Osteoblast (primary cell): ENCODE data around the gene STK32B. TPM values are rescaled to one million over a fixed set of nuclear protein-coding genes. Genes with fewer than 3 reads are reported as not detected.

Source experiments
- DNase-seq: peaks from one replicate; pipeline ENCODE4 v3.0.0; 2011; ENCODE audit warnings: low spot score, mixed read lengths; ENCODE audit not compliant: insufficient read length; ENCODE audit errors: missing footprints
- H2AFZ ChIP-seq: 2 replicates; pipeline ENCODE4 v1.6.0; 2011; ENCODE audit warnings: mild to moderate bottlenecking, low read length
- H3K27ac ChIP-seq: 2 replicates; pipeline ENCODE4 v1.5.1; 2011; ENCODE audit warnings: mild to moderate bottlenecking, low read depth, low read length, moderate library complexity
- H3K27me3 ChIP-seq: 2 replicates; pipeline ENCODE4 v1.6.0; 2012; ENCODE audit warnings: mild to moderate bottlenecking, control low read depth, inconsistent platforms, low read length, moderate library complexity; ENCODE audit not compliant: insufficient read depth
- H3K36me3 ChIP-seq: 2 replicates; pipeline ENCODE4 v1.5.1; 2011; ENCODE audit warnings: mild to moderate bottlenecking, low read length, control low read depth, moderate library complexity; ENCODE audit not compliant: insufficient read depth
- H3K4me1 ChIP-seq: 2 replicates; pipeline ENCODE4 v1.5.1; 2011; ENCODE audit warnings: mild to moderate bottlenecking, low read length, control low read depth, moderate library complexity; ENCODE audit not compliant: insufficient read depth
- H3K4me2 ChIP-seq: 2 replicates; pipeline ENCODE4 v1.6.0; 2011; ENCODE audit warnings: mild to moderate bottlenecking, low read length; ENCODE audit not compliant: insufficient read depth
- H3K4me3 ChIP-seq: fragments of 200-600 bp; sonication (generic); 3 replicates; pipeline ENCODE4 v1.5.1; 2012; ENCODE audit warnings: mild to moderate bottlenecking, low read length, inconsistent platforms; ENCODE audit not compliant: insufficient read depth
- H3K79me2 ChIP-seq: 2 replicates; pipeline ENCODE4 v1.6.0; 2012; ENCODE audit warnings: mild to moderate bottlenecking, low read length, control low read depth, inconsistent platforms; ENCODE audit not compliant: insufficient read depth
- H3K9me3 ChIP-seq: 2 replicates; pipeline ENCODE4 v1.5.1; 2011; ENCODE audit warnings: low read depth, low read length, control low read depth
- H4K20me1 ChIP-seq: 2 replicates; pipeline ENCODE4 v1.6.0; 2012; ENCODE audit warnings: mild to moderate bottlenecking, low read length, control low read depth; ENCODE audit not compliant: insufficient read depth
- total RNA-seq: library from RNA; depleted of rRNA; stranded (reverse); fragments of >200 nt; gene quantifications from 2 replicates; pipeline ENCODE4 v1.2.3, GENCODE V29; 2012
- TF ChIP-seq, protein P1 (sequence below): IDR thresholded peaks from 2 replicates; pipeline ENCODE4 v1.5.1; 2011; ENCODE audit warnings: mild to moderate bottlenecking, low read depth, low read length, moderate library complexity; ENCODE audit errors: extremely low read depth

Gene STK32B
- total RNA-seq, 1 donor: 1.1 TPM

DNA sequence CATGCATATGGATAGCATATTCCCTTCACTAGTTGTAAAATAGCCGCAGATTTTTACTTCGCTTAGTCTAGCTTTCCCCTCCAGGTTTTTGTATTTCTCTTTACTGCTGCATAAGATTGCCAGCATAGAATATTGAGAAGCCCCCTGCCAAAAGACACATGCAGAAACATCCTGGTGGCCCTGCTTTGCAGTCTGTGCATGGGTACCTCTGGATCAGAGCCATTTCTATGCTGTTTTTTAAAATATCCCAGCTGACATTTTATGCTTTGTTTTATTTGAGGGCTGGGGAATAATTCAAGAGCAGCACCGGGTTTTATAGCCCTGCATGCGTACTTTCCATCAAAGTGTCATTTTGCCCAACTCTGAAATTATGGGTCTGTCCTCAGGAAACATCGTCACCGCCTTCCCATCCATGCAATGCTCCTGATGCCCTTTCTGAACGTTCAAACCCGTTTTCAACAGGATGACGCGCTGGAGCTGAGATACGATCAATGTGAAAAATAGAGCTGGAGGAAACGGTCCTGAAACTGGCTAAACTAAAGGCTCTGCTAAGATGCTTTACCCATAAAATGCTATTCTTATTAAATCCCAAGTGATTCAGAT, 342.7 kb downstream of the STK32B start:
- Histone ChIP-seq H3K4me2 (no peak overlapping the region), H3K4me1 (no peaks in the 10 kb centered on the region), H3K79me2 (no peaks in the 10 kb centered on the region), H3K9me3 (no peaks in the 10 kb centered on the region), H4K20me1 (no peaks in the 10 kb centered on the region), H2AFZ (no peak overlapping the region), H3K27ac (no peak overlapping the region), H3K4me3 (no peak overlapping the region), H3K36me3 (no peaks in the 10 kb centered on the region), H3K27me3 (no peaks in the 10 kb centered on the region)
- DNase-seq: no peak
- TF ChIP-seq, protein P1, sequence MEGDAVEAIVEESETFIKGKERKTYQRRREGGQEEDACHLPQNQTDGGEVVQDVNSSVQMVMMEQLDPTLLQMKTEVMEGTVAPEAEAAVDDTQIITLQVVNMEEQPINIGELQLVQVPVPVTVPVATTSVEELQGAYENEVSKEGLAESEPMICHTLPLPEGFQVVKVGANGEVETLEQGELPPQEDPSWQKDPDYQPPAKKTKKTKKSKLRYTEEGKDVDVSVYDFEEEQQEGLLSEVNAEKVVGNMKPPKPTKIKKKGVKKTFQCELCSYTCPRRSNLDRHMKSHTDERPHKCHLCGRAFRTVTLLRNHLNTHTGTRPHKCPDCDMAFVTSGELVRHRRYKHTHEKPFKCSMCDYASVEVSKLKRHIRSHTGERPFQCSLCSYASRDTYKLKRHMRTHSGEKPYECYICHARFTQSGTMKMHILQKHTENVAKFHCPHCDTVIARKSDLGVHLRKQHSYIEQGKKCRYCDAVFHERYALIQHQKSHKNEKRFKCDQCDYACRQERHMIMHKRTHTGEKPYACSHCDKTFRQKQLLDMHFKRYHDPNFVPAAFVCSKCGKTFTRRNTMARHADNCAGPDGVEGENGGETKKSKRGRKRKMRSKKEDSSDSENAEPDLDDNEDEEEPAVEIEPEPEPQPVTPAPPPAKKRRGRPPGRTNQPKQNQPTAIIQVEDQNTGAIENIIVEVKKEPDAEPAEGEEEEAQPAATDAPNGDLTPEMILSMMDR: no peak

DNA sequence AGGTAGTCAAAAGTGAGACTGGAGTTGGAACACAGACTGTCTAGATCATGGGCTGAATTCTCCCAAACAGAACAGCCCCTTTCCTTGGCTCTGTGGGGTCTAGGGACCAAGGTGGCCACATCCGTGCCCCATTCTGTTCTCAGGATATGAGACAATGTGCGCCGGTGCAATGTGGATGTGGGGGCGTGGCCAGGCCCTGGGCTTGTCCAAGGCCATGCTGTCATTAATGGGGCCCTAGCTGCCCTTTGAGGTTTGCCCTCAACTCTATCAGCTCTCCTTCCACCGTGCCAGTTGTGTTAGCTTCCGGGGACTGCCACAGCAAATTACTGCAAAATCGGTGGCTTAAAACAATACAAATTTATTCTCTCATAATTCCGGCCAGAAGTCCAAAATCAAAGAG, 344.5 kb downstream of the STK32B start:
- no peak overlapping the region for H2AFZ ChIP-seq
- no peaks in the 10 kb centered on the region for H4K20me1 ChIP-seq
- no peaks in the 10 kb centered on the region for H3K79me2 ChIP-seq
- H3K36me3 ChIP-seq: no peaks in the 10 kb centered on the region
- no peak for DNase-seq
- no peaks in the 10 kb centered on the region for H3K4me1 ChIP-seq
- no peak overlapping the region for H3K27ac ChIP-seq
- TF ChIP-seq, protein P1: no peak
- no peak overlapping the region for H3K4me2 ChIP-seq
- H3K4me3 ChIP-seq: no peak overlapping the region
- H3K9me3 ChIP-seq: no peaks in the 10 kb centered on the region
- H3K27me3 ChIP-seq: no peaks in the 10 kb centered on the region

DNA sequence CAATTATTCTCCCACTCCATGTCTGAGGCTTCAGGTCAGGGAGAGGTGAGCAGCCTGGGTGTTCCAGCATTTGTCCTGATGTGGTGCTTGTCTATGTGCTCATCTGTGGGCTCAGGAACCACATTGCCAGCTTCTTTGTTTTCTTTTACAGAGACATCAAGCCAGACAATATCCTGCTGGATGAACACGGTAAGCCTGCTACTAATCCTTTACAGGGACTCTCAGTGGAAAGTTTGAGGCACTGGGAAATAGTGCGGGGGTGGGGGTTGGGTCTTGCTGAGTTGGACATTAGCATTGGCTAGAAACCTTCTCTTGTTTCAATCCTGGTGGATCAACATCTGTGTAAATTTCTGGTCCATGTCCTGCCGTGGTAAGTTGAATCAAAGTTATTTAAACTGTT, 346.8 kb downstream of the STK32B start:
- Histone ChIP-seq H3K79me2 (no peaks in the 10 kb centered on the region), H3K4me1 (no peaks in the 10 kb centered on the region), H3K27ac (no peak overlapping the region), H3K9me3 (peaks cover 6% of the 10 kb centered on the region), H4K20me1 (no peaks in the 10 kb centered on the region), H3K36me3 (no peaks in the 10 kb centered on the region), H3K4me3 (no peak overlapping the region), H3K4me2 (no peak overlapping the region), H2AFZ (no peak overlapping the region), H3K27me3 (no peaks in the 10 kb centered on the region)
- DNase-seq: no peak
- TF ChIP-seq, protein P1: no peak

DNA sequence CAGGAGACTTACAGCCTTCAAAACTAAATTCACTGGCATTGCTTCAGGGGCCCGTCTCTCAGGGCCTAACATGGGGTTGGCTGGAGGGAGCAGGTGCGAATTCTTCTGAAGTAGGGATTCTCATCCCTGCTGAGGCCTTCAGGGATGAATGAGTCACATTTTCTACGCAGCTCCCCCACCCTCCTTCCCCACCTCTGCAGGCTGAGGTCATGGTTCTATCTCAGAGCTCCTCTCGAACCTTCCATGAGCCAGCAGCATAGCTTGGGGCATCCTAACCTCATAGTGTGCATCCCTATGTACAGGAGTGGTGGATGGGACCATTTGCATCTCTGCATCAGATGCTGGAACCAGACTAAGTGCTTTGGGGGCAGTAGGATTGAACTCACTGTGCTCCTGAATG, 347.8 kb downstream of the STK32B start:
- no peaks in the 10 kb centered on the region for H3K79me2 ChIP-seq
- TF ChIP-seq, protein P1: no peak
- no peak overlapping the region for H3K4me2 ChIP-seq
- DNase-seq: no peak
- H3K27ac ChIP-seq: no peak overlapping the region
- no peak overlapping the region for H2AFZ ChIP-seq
- peaks cover 6% of the 10 kb centered on the region for H3K9me3 ChIP-seq
- H3K4me1 ChIP-seq: no peaks in the 10 kb centered on the region
- H3K27me3 ChIP-seq: no peaks in the 10 kb centered on the region
- no peak overlapping the region for H3K4me3 ChIP-seq
- no peaks in the 10 kb centered on the region for H3K36me3 ChIP-seq
- H4K20me1 ChIP-seq: no peaks in the 10 kb centered on the region
